H9 (cell line): ENCODE measurements around the gene KLK2. TPM values are rescaled to one million over a fixed set of nuclear protein-coding genes. Genes with fewer than 3 reads are reported as not detected.

Experiments
- DNase-seq: peaks from one replicate; pipeline ENCODE4 v3.0.0-alpha.2; 2017
- H2AFZ ChIP-seq: one replicate; pipeline ENCODE4 v1.6.1; 2013; ENCODE audit warnings: mild to moderate bottlenecking, low read length, control low read depth, moderate library complexity
- H2AK5ac ChIP-seq: 2 replicates; pipeline ENCODE4 v1.6.1; 2013; ENCODE audit warnings: low read length, control low read depth, mixed read lengths; ENCODE audit not compliant: insufficient read length
- H2BK120ac ChIP-seq: one replicate; pipeline ENCODE4 v1.6.1; 2013; ENCODE audit warnings: low read depth, mild to moderate bottlenecking, low read length, control low read depth, inconsistent platforms; ENCODE audit not compliant: poor library complexity, severe bottlenecking
- H2BK12ac ChIP-seq: 2 replicates; pipeline ENCODE4 v1.6.1; 2013; ENCODE audit warnings: low read length, control low read depth, mixed read lengths, low read depth; ENCODE audit not compliant: insufficient read length
- H2BK15ac ChIP-seq: 2 replicates; pipeline ENCODE4 v1.6.1; 2013; ENCODE audit warnings: low read depth, low read length, control low read depth
- H2BK20ac ChIP-seq: one replicate; pipeline ENCODE4 v1.6.1; 2013; ENCODE audit warnings: low read depth, mild to moderate bottlenecking, low read length, control low read depth, inconsistent platforms; ENCODE audit not compliant: poor library complexity, severe bottlenecking
- H2BK5ac ChIP-seq: 2 replicates; pipeline ENCODE4 v1.6.1; 2013; ENCODE audit warnings: low read length, control low read depth, mixed read lengths; ENCODE audit not compliant: insufficient read length
- H3K14ac ChIP-seq: 2 replicates; pipeline ENCODE4 v1.6.1; 2013; ENCODE audit warnings: low read length, control low read depth; ENCODE audit not compliant: insufficient read depth
- H3K18ac ChIP-seq: 2 replicates; pipeline ENCODE4 v1.6.1; 2013; ENCODE audit warnings: low read depth, mild to moderate bottlenecking, mixed read lengths, low read length, control low read depth; ENCODE audit not compliant: insufficient read length
- H3K23ac ChIP-seq: 2 replicates; pipeline ENCODE4 v1.6.1; 2013; ENCODE audit warnings: low read length, control low read depth, mixed read lengths, low read depth; ENCODE audit not compliant: insufficient read length
- H3K23me2 ChIP-seq: 2 replicates; pipeline ENCODE4 v1.6.1; 2013; ENCODE audit warnings: low read depth, mild to moderate bottlenecking, mixed read lengths, low read length, control low read depth; ENCODE audit not compliant: insufficient read length, poor library complexity, severe bottlenecking
- H3K27ac ChIP-seq: 2 replicates; pipeline ENCODE4 v1.5.1; 2013; ENCODE audit warnings: low read length, control low read depth, mixed read lengths, low read depth; ENCODE audit not compliant: insufficient read length
- H3K27me3 ChIP-seq: 2 replicates; pipeline ENCODE4 v1.6.1; 2013; ENCODE audit warnings: low read length, control low read depth, inconsistent platforms; ENCODE audit not compliant: insufficient read depth
- H3K4ac ChIP-seq: 2 replicates; pipeline ENCODE4 v1.6.1; 2013; ENCODE audit warnings: low read depth, mild to moderate bottlenecking, control low read depth, inconsistent platforms, low read length, moderate library complexity
- H3K4me1 ChIP-seq: 2 replicates; pipeline ENCODE4 v1.6.1; 2013; ENCODE audit warnings: low read length, control low read depth, inconsistent platforms; ENCODE audit not compliant: insufficient read depth
- H3K4me2 ChIP-seq: 2 replicates; pipeline ENCODE4 v1.6.1; 2013; ENCODE audit warnings: low read length, control low read depth, mixed read lengths; ENCODE audit not compliant: insufficient read length, insufficient read depth
- H3K56ac ChIP-seq: 2 replicates; pipeline ENCODE4 v1.6.1; 2013; ENCODE audit warnings: low read depth, mild to moderate bottlenecking, mixed read lengths, low read length, control low read depth; ENCODE audit not compliant: insufficient read length
- H3K79me1 ChIP-seq: 2 replicates; pipeline ENCODE4 v1.6.1; 2013; ENCODE audit warnings: low read depth, mild to moderate bottlenecking, moderate library complexity, low read length, control low read depth, inconsistent platforms; ENCODE audit not compliant: insufficient read depth, poor library complexity, severe bottlenecking
- H3K79me2 ChIP-seq: 2 replicates; pipeline ENCODE4 v1.6.1; 2013; ENCODE audit warnings: low read length, control low read depth, inconsistent platforms; ENCODE audit not compliant: insufficient read depth
- H3K9ac ChIP-seq: 2 replicates; pipeline ENCODE4 v1.6.1; 2013; ENCODE audit warnings: low read length, control low read depth, mixed read lengths; ENCODE audit not compliant: insufficient read length; ENCODE audit errors: extremely low read depth
- H3K9me3 ChIP-seq: one replicate; pipeline ENCODE4 v1.6.1; 2013; ENCODE audit warnings: low read depth, low read length, inconsistent platforms; ENCODE audit not compliant: control insufficient read depth
- H3T11ph ChIP-seq: one replicate; pipeline ENCODE4 v1.6.1; 2013; ENCODE audit warnings: mild to moderate bottlenecking, low read length, control low read depth, inconsistent platforms
- H4K20me1 ChIP-seq: one replicate; pipeline ENCODE4 v1.6.1; 2013; ENCODE audit not compliant: control insufficient read depth, insufficient read length, insufficient read depth
- H4K5ac ChIP-seq: 2 replicates; pipeline ENCODE4 v1.6.1; 2013; ENCODE audit warnings: low read depth, mild to moderate bottlenecking, mixed read lengths, low read length, control low read depth; ENCODE audit not compliant: insufficient read length
- H4K8ac ChIP-seq: replicated peaks from 2 replicates; pipeline ENCODE4 v1.6.1; 2013; ENCODE audit warnings: low read length, control low read depth, mixed read lengths, low read depth; ENCODE audit not compliant: insufficient read length
- H4K91ac ChIP-seq: 2 replicates; pipeline ENCODE4 v1.6.1; 2013; ENCODE audit warnings: low read depth, mild to moderate bottlenecking, moderate library complexity, mixed read lengths, low read length, control low read depth; ENCODE audit not compliant: insufficient read length
- H3K27ac Mint-ChIP-seq, 3 experiments: 2 replicates in 2 of 3; 3 replicates in 1 of 3; pipeline ENCODE4 v1.8.0; 2020 to 2021; ENCODE audit warnings: mixed read lengths in 3 of 3, mild to moderate bottlenecking in 1 of 3, moderate library complexity in 1 of 3
- H3K27me3 Mint-ChIP-seq: 2 replicates; pipeline ENCODE4 v1.8.0; 2021; ENCODE audit warnings: low read depth, mild to moderate bottlenecking, moderate library complexity, mixed read lengths
- H3K36me3 Mint-ChIP-seq, 3 experiments: 2 replicates in 2 of 3; 3 replicates in 1 of 3; pipeline ENCODE4 v1.8.0; 2020 to 2021; ENCODE audit warnings: low read depth in 3 of 3, mixed read lengths in 3 of 3; ENCODE audit not compliant: insufficient read depth in 1 of 3
- H3K4me1 Mint-ChIP-seq, 2 experiments: 2 replicates each; pipeline ENCODE4 v1.8.0; 2020; ENCODE audit warnings: mixed read lengths in 2 of 2
- H3K4me3 Mint-ChIP-seq, 2 experiments: 2 replicates in 1 of 2; 3 replicates in 1 of 2; pipeline ENCODE4 v1.8.0; 2020 to 2021; ENCODE audit warnings: mild to moderate bottlenecking in 2 of 2, mixed read lengths in 2 of 2, moderate library complexity in 1 of 2
- H3K9me3 Mint-ChIP-seq, 2 experiments: 2 replicates in 1 of 2; 3 replicates in 1 of 2; pipeline ENCODE4 v1.8.0; 2020; ENCODE audit warnings: mild to moderate bottlenecking in 2 of 2, mixed read lengths in 2 of 2, moderate library complexity in 1 of 2
- WGBS: extraction: QIAGEN DNeasy Blood & Tissue Kit; methylation state at CpG from one replicate; pipeline ENCODE4 v1.1.7; 2013; ENCODE audit warnings: missing lambda C conversion rate, low lambda C conversion rate, mixed read lengths; ENCODE audit not compliant: insufficient read length; ENCODE audit errors: extremely low coverage; 5-methylcytosine and 5-hydroxymethylcytosine counted together
- total RNA-seq: library from RNA; stranded (reverse); gene quantifications from 2 replicates; pipeline ENCODE4 v1.2.1, GENCODE V29; 2021
- TF ChIP-seq, protein P1 (sequence below): fragments of 200-600 bp; sonication (generic); conservative IDR thresholded peaks from 3 replicates; pipeline ENCODE4 v1.8.0; 2021; ENCODE audit warnings: antibody characterized with exemption, mild to moderate bottlenecking

The KLK2 gene
- total RNA-seq, 1 experiment from 2014 or later, result not detected

DNA sequence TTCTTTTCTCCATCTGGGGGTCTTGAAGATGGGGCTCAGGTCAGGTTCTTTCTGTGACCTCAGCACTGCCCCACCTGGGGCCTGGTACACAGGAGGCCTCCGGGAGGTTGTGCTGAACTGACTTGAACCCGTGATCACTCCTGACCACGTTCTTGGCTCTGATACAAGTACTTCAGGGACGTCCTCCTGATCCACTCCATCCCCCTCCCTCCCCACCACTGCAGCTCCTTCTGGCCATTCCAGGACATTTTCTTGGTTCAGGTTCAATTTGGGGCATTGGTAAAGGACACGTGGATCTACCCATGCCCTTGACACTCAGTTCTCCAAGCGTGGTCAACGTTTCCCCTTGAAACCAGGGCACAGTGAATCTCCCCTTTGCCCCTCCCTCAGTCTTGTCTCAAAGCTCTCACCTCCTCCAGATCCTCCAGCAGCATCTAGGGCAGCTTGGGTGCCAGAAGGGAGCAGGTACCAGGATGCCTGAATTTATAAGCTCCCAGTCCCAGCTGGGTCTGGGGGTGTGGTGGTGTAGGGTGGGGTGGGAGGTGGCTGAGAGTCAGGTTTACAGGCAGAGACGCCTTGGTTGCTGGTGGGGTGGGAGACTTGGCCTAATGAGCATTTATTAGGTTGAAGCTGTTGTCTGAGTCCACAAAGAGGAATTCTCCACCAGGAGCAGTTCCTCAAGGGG, 40.0 kb upstream of the KLK2 start, which contains the start of gene KLK15:
Gene KLK15 (minus strand): TSS at position 458 of the 685 bp plus-strand sequence. CDS start 2,082 bp downstream, outside the sequence.
- no peak within 1 kb of the TSS for H2AFZ ChIP-seq
- peaks cover 60% of the 10 kb centered on the region for H3K27me3 Mint-ChIP-seq
- H3T11ph ChIP-seq, result no peak within 1 kb of the TSS
- H4K91ac ChIP-seq, result no peak within 1 kb of the TSS
- H2BK15ac ChIP-seq, result no peak within 1 kb of the TSS
- H4K5ac ChIP-seq, result no peak within 1 kb of the TSS
- H3K79me1 ChIP-seq, result no peaks in the 10 kb centered on the region
- no peak within 1 kb of the TSS for H4K8ac ChIP-seq
- H3K27ac Mint-ChIP-seq, result peak within 1 kb of the TSS in 1 of 3 experiments; percentile 18; a peak in 1 of 7 replicates
- no peak within 1 kb of the TSS for H2BK5ac ChIP-seq
- no peaks in the 10 kb centered on the region; the same call in 1 of the 2 replicates for H3K4me1 ChIP-seq
- H3K23me2 ChIP-seq, result peaks cover 4% of the 10 kb centered on the region
- H3K4me3 Mint-ChIP-seq, result no peak within 1 kb of the TSS; a peak in 1 of 5 replicates
- no peaks in the 10 kb centered on the region for H4K20me1 ChIP-seq
- no peak within 1 kb of the TSS for H3K18ac ChIP-seq
- WGBS, result no CpG with 5 or more reads among the region's 8 CpGs
- no peak within 1 kb of the TSS for H2BK120ac ChIP-seq
- no peak within 1 kb of the TSS for H3K4ac ChIP-seq
- peaks cover 11 to 30% of the 10 kb centered on the region in 2 experiments for H3K4me1 Mint-ChIP-seq
- H2BK20ac ChIP-seq, result no peak within 1 kb of the TSS
- TF ChIP-seq, protein P1, sequence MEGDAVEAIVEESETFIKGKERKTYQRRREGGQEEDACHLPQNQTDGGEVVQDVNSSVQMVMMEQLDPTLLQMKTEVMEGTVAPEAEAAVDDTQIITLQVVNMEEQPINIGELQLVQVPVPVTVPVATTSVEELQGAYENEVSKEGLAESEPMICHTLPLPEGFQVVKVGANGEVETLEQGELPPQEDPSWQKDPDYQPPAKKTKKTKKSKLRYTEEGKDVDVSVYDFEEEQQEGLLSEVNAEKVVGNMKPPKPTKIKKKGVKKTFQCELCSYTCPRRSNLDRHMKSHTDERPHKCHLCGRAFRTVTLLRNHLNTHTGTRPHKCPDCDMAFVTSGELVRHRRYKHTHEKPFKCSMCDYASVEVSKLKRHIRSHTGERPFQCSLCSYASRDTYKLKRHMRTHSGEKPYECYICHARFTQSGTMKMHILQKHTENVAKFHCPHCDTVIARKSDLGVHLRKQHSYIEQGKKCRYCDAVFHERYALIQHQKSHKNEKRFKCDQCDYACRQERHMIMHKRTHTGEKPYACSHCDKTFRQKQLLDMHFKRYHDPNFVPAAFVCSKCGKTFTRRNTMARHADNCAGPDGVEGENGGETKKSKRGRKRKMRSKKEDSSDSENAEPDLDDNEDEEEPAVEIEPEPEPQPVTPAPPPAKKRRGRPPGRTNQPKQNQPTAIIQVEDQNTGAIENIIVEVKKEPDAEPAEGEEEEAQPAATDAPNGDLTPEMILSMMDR, result no peak
- no peak within 1 kb of the TSS for H3K23ac ChIP-seq
- no peak within 1 kb of the TSS for H3K56ac ChIP-seq
- H3K9ac ChIP-seq, result no peak within 1 kb of the TSS
- no peak within 1 kb of the TSS for H3K4me2 ChIP-seq
- H3K27ac ChIP-seq, result no peak within 1 kb of the TSS
- no peak within 1 kb of the TSS for H2AK5ac ChIP-seq
- H3K9me3 ChIP-seq, result no peaks in the 10 kb centered on the region
- no peaks in the 10 kb centered on the region; a peak in 2 of 5 replicates for H3K9me3 Mint-ChIP-seq
- no peaks in the 10 kb centered on the region; the same call in 1 of the 2 replicates for H3K27me3 ChIP-seq
- no peak for DNase-seq
- H3K79me2 ChIP-seq, result no peaks in the 10 kb centered on the region
- H3K36me3 Mint-ChIP-seq, result no peaks in the 10 kb centered on the region
- H2BK12ac ChIP-seq, result no peak within 1 kb of the TSS
- H3K14ac ChIP-seq, result no peak within 1 kb of the TSS
